ENCODE measurements around the gene LONP2.
"Not testable (repeated sequence)": the region's sequence is repeated elsewhere in the genome, so short reads cannot be mapped to it uniquely, and the experiment has no call there.

LONP2 gene

DNA sequence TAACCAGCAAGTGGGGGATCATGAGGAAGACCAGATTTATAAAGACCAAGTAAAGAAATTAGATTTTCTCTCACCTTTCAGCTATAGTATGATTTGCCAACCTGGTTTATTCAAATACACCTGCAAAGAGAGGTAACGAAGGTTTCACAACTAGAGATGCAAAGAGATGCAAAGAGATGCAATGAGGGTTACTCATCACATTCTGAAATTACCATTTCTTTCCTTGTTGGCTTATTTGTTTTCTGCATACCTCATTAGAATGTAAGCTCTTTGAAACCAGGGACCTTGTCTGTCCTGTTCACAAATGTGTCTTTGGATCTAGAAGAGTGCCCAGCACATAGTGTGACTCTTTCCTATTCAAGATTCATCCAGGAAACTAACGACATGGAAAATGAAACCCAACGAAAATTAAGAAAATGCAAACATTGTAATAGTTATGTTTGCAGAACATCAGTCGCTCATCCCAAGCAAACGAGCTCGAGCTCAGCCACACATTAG is 9.0 kb upstream of the LONP2 start:
- no peak for DNase-seq (ENCODE audit: low read depth in 2 of 2)

DNA sequence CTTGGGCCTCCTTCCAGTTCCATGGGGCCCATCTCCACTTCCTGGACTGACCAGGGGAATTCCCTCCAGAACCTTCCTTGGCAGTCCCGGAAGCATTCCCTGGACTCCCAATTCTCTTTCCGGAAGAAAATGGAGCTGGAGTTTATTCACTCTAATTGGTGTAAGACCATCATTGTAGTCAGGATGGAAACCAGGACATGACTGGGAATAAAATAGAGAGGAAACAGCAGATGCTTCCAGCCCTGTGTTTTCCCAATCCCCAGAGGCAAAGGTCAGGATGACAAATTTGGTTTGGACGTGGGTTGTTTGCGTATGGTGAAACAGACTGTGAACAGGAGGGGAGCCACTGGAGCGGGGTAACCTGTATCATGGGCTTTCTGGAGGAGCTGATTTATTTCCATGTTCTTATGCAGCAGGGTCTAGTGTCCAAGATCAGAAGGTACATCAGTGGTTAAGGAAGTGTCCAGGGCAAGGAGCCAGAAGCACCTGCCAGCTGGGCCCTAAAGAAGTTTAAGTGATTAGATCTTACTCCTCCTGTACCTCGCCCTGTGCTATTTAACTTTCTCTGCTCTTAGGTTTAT is 8.5 kb upstream of the LONP2 start:
- DNase-seq (ENCODE audit: low read depth in 2 of 2), result no peak

DNA sequence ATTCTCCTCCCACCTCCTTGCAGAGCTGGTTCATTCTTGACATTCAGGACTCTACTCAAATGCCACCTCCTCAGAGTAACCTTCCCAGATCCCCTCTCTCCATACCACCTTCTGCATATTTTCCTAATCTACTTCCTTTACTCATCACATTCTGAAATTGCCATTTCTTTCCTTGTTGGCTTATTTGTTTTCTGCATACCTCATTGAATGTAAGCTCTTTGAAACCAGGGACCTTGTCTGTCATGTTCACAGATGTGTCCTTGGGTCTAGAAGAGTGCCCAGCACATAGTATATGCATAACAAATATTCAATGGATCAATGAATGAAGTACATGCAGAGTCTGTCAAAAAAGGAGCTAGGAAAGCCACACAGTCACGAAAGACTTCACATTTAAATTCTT is 7.8 kb upstream of the LONP2 start:
- DNase-seq (ENCODE audit: low read depth in 2 of 2), result no peak

DNA sequence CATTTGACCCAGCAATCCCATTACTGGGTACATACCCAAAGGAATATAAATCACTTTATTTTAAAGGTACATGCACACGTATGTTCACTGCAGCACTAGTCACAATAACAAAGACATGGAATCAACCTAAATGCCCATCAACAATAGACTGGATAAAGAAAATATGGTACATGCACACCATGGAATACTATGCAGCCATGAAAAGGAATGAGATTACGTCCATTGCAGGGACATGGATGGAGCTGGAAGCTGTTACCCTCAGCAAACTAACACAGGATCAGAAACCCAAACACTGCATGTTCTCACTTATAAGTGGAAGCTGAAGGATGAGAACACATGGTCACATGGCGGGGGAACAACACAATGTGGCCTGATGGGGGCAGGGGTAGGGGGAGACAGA is 4.0 kb upstream of the LONP2 start:
- not testable (repeated sequence) for DNase-seq (ENCODE audit: low read depth in 2 of 2)

DNA sequence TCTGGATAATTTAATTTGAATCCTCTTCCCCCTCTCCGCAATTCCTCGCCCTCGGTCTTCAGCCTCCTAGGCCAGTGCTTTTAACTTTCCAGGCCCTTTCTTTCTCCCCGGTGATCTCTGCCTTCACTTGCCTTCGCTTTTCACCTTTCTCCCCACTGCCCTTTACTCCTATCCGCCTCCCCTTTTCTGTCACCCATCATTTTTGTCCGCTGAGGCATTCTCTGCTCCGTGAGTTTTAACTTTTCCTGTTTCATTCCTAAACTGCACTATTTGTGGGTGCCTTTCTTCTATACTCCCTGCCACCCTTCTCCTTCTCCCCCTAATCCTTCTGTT is 729 bp downstream of the LONP2 start:
- no peak for DNase-seq (ENCODE audit: low read depth in 2 of 2)

DNA sequence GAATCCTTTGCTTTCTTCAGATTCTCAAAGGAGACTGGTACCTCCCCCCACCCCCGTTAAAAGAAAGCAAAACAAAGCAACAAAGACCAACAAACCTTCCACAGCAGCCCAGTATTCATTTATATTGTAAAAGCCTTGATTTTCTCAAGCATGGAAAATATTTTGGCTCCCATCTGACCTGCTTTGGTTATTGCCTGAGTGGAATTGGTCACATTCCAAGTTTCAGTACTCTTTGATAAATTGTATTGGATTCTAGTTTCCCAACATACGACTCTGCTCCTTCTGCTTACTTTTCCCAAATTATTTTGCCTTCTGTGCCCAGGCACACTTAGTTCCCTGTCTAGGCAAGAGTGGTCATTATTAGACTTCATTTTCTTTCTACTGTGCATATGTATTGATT is 2.0 kb downstream of the LONP2 start:
- DNase-seq (ENCODE audit: low read depth in 2 of 2), result no peak

DNA sequence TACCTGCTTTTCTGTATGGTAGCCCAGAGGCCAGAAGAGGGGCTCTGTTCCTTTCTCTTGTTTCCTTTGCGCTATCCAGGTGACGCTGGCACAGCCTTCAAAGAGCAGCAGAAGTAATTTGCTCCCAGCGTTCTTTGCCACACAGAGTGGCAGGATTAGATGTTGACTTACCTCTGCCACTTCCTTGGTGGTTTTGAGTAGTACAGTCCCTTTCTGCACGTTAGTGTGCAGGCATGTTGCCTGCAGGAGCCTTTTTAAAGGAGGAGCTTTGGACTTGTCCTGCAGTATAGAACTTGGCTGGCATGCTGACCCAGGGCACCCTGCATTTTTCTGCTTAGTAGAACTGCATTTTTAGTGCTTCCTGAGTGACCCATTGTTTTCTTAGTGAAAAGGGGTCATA is 3.2 kb downstream of the LONP2 start, which contains the start of gene ABCC11:
ABCC11 (minus strand) TSS at position 229 of the 400 bp plus-strand sequence. CDS start 15,618 bp downstream, outside the sequence.
- no peak for DNase-seq (ENCODE audit: low read depth in 2 of 2)

DNA sequence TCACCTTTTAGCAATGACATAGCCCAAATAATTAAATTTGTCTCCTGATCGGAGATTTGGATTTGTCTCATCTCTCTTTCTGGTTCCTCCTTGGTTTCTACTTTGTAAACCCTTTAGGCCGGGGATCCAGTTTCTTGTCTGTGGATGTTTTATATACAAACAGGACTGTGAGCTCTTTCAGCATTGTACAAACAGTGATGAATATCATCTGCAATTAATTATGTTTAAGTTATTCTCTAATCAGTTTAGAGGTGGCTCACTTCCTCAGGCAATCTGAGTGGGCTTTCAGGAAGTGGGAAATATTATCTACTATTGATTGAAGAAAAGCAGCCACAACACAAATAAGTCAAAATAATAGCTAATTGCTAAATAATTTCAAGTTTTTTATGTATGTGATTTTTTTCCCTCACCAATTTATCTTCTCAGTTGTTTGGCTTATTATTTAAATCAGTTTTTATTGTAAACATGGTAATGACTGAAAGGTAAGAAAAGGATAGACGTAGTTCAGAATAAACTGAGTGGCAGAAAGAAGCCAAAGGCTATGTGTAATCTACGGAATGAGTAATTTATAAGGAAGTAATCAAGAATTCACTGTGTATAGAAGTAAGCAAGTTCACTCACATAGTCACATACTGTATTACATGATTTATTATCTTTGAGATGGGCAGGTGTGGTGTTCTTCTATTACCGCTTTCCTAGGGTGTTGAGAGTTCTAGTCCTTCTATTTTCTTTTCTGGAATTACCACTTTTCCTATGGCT is 6.6 kb downstream of the LONP2 start:
- DNase-seq (ENCODE audit: low read depth in 2 of 2), result no peak

DNA sequence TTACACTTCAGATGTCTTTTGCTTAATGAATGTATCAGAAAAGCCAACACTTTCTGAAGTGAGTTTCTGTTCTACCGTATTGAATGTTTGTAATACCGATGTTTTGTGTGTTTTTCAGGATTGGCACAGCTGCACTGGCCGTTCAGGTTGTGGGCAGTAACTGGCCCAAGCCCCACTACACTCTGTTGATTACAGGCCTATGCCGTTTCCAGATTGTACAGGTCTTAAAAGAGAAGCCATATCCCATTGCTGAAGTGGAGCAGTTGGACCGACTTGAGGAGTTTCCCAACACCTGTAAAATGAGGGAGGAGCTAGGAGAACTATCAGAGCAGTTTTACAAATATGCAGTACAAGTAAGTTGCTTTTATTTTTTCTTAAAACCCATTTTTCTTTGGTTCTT is 7.9 kb downstream of the LONP2 start:
- no peak for DNase-seq (ENCODE audit: low read depth in 2 of 2)

DNA sequence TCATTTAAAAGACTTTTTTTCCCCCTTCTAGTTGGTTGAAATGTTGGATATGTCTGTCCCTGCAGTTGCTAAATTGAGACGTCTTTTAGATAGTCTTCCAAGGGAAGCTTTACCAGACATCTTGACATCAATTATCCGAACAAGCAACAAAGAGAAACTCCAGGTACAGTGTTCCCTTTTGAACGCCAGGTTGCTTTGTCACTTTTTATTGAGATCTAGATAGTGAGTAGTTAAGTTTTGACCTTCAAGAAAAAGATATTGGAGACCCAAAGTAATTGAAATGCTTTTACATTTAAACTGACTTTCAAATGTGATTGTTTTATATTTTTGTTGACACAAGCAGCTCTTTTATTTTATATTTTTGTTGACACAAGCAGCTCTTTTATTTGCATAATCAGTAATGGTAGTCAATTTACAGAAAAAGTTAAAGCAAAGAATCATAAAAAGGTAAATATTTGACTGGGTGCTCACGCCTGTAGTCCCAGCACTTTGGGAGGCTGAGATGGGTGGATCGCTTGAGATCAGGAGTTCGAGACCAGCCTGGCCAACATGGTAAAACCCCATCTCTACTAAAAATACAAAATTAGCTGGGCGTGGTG is 12.6 kb downstream of the LONP2 start:
- no peak for DNase-seq (ENCODE audit: low read depth in 2 of 2)

DNA sequence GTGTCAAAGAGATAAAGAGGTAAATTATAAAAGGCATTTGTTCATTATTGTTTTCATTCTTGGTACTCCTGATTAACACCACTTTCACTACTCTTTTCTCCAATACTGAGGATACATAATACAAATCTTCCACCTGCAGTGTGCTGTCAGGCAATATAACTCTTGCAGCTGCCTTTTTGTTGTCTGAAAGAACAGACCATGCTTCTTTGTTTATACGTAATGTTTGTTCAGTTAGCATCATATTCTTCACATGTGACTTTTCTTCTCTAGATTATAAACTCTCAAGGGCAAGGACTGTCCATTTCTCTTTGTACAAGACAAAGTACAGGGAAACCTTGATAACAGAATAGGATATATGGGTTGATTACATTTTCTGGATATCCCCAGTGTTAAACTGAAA is 17.5 kb downstream of the LONP2 start:
- DNase-seq (ENCODE audit: low read depth in 2 of 2), result no peak

DNA sequence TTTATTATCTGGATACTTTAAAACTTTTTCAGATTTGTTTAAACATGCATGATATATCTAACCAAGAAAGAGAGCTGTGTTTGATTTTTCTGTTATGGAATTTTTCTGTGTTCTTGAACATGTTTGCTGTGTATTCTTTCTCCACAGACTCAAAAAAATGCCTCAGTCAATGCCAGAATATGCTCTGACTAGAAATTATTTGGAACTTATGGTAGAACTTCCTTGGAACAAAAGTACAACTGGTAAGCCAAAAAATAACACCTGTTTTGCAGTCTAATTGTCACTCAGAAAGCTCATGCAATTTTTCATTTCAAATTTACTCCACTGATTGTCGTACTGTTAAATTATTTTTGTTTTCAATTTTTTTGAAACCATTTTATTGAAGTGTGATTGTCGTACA is 18.5 kb downstream of the LONP2 start:
- no peak for DNase-seq (ENCODE audit: low read depth in 2 of 2)

DNA sequence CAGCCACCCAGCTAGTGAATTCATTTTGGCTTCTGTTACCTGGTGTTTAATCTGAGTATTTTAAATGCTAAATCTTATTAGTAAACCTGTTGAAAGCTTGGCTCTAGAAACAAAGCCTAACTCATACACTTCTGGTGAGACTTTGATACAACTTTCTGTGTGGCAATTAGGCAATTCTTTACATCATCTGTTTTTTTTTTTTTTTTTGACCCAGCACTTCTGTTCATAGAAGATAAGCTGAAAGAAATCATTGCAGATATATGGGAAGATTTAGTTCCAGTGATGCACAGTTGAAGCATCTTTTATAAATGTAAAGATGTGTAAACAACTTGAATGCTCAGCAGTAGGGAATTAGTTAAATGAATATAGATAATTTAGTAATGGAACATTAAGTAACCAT is 24.9 kb downstream of the LONP2 start:
- DNase-seq (ENCODE audit: low read depth in 2 of 2), result no peak

DNA sequence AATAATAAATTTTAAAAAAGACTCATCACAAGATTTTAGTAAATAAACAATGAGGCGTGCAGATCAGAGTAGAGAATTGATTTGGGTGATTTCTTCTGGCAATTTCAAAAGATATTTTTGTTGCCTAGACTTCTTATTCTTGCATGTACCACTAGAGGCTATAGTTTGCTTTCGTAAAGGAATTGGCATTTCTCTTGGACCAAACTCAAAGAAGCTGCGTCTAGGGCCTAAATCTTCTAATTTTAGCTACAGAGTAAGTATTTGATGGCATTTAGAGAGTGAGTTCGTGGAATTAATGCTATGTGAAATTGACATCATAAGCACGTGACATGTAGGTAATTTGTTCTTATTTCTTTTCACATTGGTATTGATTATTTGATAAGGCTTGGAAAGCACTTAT is 27.6 kb downstream of the LONP2 start:
- no peak for DNase-seq (ENCODE audit: low read depth in 2 of 2)

DNA sequence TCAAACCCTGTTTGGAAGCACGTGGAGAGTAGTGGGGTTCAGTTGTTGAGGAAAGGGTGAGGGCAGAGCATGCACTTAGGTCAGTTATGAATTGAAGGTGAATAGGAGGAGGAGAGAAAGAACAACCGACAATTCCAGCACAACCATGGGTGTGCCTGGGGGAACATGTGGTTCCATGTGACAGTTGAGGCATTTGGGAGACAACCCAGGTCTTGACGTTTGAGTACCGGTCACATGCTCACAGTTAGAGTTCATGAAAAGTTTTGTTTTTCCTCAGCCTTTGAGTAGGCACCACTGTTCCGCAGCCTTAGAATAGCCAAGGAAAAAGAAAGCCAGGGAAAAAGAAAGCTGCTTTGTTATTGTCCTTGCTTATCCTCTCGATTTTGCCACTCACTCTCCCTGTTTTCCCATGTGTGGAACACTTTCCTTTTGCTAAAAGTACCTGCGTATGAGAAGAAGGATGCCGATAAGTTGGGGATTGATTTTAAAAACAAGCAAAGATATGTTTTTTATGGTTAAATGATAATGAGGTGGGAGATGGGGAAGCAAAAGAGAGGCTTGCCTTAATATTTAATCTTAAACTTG is 28.8 kb downstream of the LONP2 start:
- no peak for DNase-seq (ENCODE audit: low read depth in 2 of 2)

DNA sequence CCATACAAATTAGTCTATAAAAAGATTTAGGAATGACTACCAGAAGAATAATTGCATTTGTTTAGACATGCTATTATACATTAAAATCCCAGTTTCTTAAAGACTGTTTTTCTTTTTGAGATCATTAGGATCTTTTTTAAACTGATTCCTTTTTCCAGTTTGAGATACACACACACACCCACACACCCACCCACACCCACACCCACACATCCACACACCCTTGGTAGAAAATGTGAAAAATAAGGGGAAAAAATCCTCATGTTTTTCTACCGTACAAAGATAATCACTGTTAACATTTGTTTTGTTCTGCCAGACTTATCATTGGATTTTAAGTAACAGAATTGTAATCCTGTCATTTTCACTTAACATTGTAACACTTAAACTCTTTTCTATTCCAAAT is 30.4 kb downstream of the LONP2 start:
- DNase-seq (ENCODE audit: low read depth in 2 of 2), result no peak

DNA sequence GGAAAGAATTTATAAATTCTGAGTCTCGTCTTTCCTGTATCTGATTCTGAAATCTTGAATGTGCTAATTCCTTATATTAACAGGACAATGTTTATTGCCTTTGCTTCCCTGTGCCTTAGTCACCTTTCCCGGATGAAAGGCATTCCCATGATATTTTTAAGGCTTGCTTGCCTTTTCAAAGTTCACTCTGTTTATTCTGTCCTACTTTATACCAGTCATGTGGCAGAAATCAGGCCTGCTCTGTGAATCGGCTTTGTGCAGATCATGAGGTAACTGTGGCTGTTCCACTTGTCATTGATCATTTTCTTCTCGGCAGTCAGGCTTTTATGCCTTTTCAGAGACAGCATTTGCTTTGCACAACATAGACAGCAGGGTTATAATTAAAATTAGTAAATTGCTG is 32.0 kb downstream of the LONP2 start:
- DNase-seq (ENCODE audit: low read depth in 2 of 2), result no peak

DNA sequence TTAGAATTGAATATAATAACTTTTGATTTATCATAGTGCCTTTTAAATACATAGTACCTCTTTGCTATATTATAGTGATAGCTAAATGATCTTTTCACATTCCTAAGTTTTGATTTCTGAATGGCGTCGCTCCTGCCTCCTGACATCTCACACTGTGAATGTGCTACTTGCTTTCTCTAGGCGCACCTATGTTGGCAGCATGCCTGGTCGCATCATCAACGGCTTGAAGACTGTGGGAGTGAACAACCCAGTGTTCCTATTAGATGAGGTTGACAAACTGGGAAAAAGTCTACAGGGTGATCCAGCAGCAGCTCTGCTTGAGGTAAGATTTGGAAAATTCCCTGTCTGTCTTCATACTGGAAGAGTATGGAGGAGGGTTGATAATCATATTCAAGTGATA is 33.1 kb downstream of the LONP2 start:
- no peak for DNase-seq (ENCODE audit: low read depth in 2 of 2)

DNA sequence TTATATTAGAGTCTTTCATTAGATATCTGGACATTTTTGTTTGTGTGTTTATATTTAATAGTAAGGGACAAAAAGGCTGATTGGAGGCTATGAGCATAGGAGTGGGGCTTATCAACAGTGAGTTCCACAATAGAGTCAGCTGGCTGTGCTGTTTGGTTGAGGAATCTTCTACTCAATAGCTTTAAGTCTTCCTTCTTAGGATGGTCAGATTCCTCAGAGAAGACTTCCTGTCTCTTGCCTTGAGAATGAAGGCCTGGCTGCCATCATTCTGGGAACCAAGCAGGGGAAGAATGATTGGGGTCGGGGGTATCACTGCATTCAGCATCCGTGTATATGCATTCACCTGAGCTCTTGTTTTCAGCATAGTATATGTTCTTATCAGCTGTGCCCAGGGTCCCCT is 35.1 kb downstream of the LONP2 start:
- DNase-seq (ENCODE audit: low read depth in 2 of 2), result no peak

DNA sequence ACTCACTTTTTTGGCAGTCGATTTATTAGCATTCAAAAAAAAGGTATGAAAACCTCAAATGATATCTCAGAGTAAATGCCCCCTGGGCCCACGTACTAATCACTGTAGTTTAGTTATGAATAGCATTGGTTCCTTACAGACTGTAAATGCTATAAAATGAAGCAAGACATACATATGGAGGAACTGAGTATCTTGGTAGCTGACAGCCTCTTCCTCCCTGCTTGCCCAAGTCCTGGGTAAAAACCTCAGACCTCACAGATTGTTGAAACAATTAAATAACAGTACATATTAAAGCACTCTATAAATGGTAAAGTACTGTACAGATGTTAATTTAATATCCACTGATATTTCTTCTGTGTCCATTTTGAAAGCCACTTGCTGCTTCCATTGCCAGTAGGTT is 36.4 kb downstream of the LONP2 start:
- DNase-seq (ENCODE audit: low read depth in 2 of 2), result no peak

DNA sequence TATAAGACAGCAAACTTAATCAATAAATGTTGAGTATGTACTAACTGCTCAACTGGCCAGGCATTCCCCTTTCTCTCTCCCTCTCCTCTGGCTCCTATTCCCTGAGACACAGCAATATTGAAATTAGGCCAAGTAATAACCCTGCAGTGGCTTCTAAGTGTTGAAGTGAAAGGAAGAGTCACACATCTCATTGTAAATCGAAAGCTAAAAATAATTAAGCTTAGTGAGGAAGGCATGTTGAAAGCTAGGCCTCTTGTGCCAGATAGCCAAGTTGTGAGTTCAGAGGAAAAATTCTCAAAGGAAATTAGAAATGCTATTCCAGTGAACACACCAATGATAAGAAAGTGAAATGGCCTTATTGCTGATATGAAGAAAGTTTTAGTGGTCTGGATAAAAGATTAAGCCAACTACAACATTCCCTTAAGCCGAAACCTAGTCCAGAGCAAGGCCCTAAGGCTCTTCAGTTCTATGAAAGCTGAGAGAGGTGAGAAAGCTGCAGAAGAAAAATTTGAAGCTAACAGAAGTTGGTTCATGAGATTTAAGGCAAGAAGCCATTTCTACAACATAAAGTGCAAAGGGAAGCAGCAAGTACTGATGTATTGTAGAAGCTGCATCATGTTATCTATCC is 38.6 kb downstream of the LONP2 start:
- DNase-seq (ENCODE audit: low read depth in 2 of 2), result no peak

DNA sequence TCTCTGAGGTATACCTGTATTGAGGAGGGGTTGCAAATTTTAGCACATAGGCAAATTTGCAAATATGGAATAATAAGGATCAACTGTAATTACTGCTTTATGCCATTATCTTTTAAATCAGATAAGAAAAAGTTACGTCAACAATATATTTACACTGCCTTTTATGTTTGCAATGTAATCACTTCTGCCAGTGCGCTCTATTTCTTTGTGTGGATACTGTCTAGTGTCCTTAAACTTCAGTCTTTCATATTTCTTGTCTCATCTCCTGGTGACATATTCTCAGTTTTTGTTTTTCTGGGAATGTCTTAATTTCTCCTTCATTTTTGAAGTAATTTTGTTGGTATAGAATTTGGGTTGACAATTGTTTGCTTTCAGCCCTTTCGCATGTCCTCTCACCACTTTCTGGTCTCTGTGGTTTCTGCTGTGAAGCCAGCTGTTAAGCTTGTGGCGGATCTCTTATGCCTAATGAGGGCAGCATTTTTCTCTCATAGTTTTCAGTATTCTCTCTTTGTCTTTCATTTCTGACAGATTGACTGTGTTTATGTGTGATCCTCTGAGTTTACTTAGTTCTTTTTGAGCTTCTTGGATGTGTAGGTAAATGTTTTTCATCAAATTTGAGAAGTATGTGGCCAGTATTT is 40.8 kb downstream of the LONP2 start:
- DNase-seq (ENCODE audit: low read depth in 2 of 2), result no peak
